Smooth muscle cell (in vitro differentiated cells): ENCODE measurements around the gene AMBRA1. TPM values are rescaled to one million over a fixed set of nuclear protein-coding genes. Genes with fewer than 3 reads are reported as not detected.

Experiments
- DNase-seq: peaks from one replicate; lab custom pipeline; 2025; ENCODE audit not compliant: unreplicated experiment; lab: John Stamatoyannopoulos, UW
- H2AFZ ChIP-seq: fragments of 200-600 bp; sonication (generic); 2 replicates; pipeline ENCODE4 v1.6.0; 2016; ENCODE audit warnings: antibody characterized with exemption, low read depth, mild to moderate bottlenecking
- H3F3A ChIP-seq: fragments of 200-600 bp; sonication (generic); 2 replicates; pipeline ENCODE4 v1.6.0; 2017; ENCODE audit warnings: antibody characterized with exemption, low read depth
- H3K27ac ChIP-seq: fragments of 200-600 bp; sonication (generic); 2 replicates; pipeline ENCODE4 v1.5.1; 2016; ENCODE audit warnings: low read depth, mild to moderate bottlenecking
- H3K27me3 ChIP-seq: fragments of 200-600 bp; sonication (generic); 2 replicates; pipeline ENCODE4 v1.6.1; 2016; ENCODE audit warnings: low read depth, mild to moderate bottlenecking
- H3K36me3 ChIP-seq: fragments of 200-600 bp; sonication (generic); 2 replicates; pipeline ENCODE4 v1.5.1; 2016; ENCODE audit warnings: low read depth
- H3K4me1 ChIP-seq: fragments of 200-600 bp; sonication (generic); 2 replicates; pipeline ENCODE4 v1.5.1; 2016; ENCODE audit warnings: low read depth
- H3K4me2 ChIP-seq: fragments of 200-600 bp; sonication (generic); 2 replicates; pipeline ENCODE4 v1.6.0; 2016; ENCODE audit warnings: mild to moderate bottlenecking
- H3K4me3 ChIP-seq: fragments of 200-600 bp; sonication (generic); 2 replicates; pipeline ENCODE4 v1.5.1; 2016; ENCODE audit warnings: mild to moderate bottlenecking
- H3K79me2 ChIP-seq: fragments of 200-600 bp; sonication (generic); 2 replicates; pipeline ENCODE4 v1.6.0; 2016; ENCODE audit warnings: low read depth, mild to moderate bottlenecking
- H3K9ac ChIP-seq: fragments of 200-600 bp; sonication (generic); 2 replicates; pipeline ENCODE4 v1.6.0; 2016; ENCODE audit warnings: low read depth
- H3K9me3 ChIP-seq: fragments of 200-600 bp; sonication (generic); replicated peaks from 2 replicates; pipeline ENCODE4 v1.5.1; 2016; ENCODE audit warnings: low read depth
- H4K20me1 ChIP-seq: fragments of 200-600 bp; sonication (generic); 2 replicates; pipeline ENCODE4 v1.6.0; 2016; ENCODE audit warnings: low read depth
- CTCF ChIP-seq: fragments of 200-600 bp; sonication (generic); IDR thresholded peaks from 2 replicates; pipeline ENCODE4 v1.5.1; 2017; ENCODE audit warnings: borderline replicate concordance, mild to moderate bottlenecking, antibody characterized with exemption; ENCODE audit not compliant: insufficient read depth, poor library complexity, severe bottlenecking
- WGBS: methylation state at CpG from one replicate; pipeline ENCODE4 v1.1.7; 2016; ENCODE audit warnings: low lambda C conversion rate; 5-methylcytosine and 5-hydroxymethylcytosine counted together
- polyA plus RNA-seq: library from polyadenylated mRNA; unstranded; fragments of >200 nt; fragmentation: Nextera tagmentation; extraction: Ambion mirVana; gene quantifications from 2 replicates; pipeline ENCODE4 v1.2.1, GENCODE V29; 2016
- total RNA-seq: library from RNA; depleted of rRNA; stranded (reverse); fragments of >200 nt; gene quantifications from 2 replicates; pipeline ENCODE4 v1.2.3, GENCODE V29; 2014

Gene AMBRA1
- total and polyA plus RNA-seq, 2 experiments from 2014 or later, result 10.3 to 38.3 TPM

- WGBS, result 95% methylated on average over 7 of the region's 7 CpGs
- H4K20me1 ChIP-seq, result peaks cover 97% of the 10 kb centered on the region
- H2AFZ ChIP-seq, result no peak overlapping the region
- H3F3A ChIP-seq, result no peaks in the 10 kb centered on the region
- H3K9me3 ChIP-seq, result no peaks in the 10 kb centered on the region
- TF ChIP-seq CTCF, result no peak
- H3K27me3 ChIP-seq, result no peaks in the 10 kb centered on the region
- no peak overlapping the region for H3K27ac ChIP-seq
- H3K79me2 ChIP-seq, result peaks cover 91% of the 10 kb centered on the region
- no peak overlapping the region for H3K9ac ChIP-seq
- H3K4me2 ChIP-seq, result no peak overlapping the region
- DNase-seq, result no peak
- no peak overlapping the region for H3K4me3 ChIP-seq
- no peaks in the 10 kb centered on the region for H3K4me1 ChIP-seq
- no peaks in the 10 kb centered on the region for H3K36me3 ChIP-seq
Measured at GRCh38 chr11:46565232-46565840, 28.5 kb downstream of the AMBRA1 start.

DNA sequence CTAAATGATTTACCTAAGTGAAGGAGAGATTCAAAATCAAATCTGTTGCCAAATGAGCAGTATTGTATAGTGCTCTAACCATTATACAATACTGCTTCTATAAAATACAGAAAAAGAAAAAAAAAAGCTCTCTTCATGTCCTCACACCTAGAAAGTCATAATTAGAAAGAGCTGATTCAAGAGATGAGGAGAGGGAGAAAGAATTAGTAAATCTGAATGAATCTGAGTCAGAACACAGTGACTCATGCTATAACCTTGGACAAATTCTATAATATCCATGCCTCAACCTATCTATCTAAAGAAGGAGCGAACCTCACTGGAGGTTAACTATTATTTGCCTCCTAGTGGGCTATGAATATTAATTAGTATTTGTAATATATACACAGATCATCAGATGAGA lies 29.4 kb downstream of the AMBRA1 start:
- peaks cover 97% of the 10 kb centered on the region for H4K20me1 ChIP-seq
- no peak overlapping the region for H3K4me2 ChIP-seq
- no peak for TF ChIP-seq CTCF

GRCh38 chr11:46562527-46562926 lies 31.3 kb downstream of the AMBRA1 start:
- peaks cover 99% of the 10 kb centered on the region for H4K20me1 ChIP-seq
- 87% methylated on average over 5 of the region's 5 CpGs for WGBS

More for the DNA sequence above, 29.4 kb downstream of the AMBRA1 start:
- no peaks in the 10 kb centered on the region for H3K9me3 ChIP-seq
- no peaks in the 10 kb centered on the region for H3K36me3 ChIP-seq
- H3K27me3 ChIP-seq, result no peaks in the 10 kb centered on the region
- DNase-seq, result no peak
- no peak overlapping the region for H3K4me3 ChIP-seq
- H3K9ac ChIP-seq, result no peak overlapping the region
- H3K4me1 ChIP-seq, result no peaks in the 10 kb centered on the region
- 90% methylated on average over 1 of the region's 1 CpG for WGBS
- no peak overlapping the region for H2AFZ ChIP-seq
- H3K79me2 ChIP-seq, result peaks cover 91% of the 10 kb centered on the region
- peak overlapping the region; percentile 16 for H3K27ac ChIP-seq
- no peaks in the 10 kb centered on the region for H3F3A ChIP-seq

More at GRCh38 chr11:46562527-46562926, 31.3 kb downstream of the AMBRA1 start:
- Histone ChIP-seq H3K36me3 (no peaks in the 10 kb centered on the region), H3K9me3 (no peaks in the 10 kb centered on the region), H3K9ac (no peak overlapping the region), H3K27me3 (no peaks in the 10 kb centered on the region), H2AFZ (no peak overlapping the region), H3K79me2 (peaks cover 92% of the 10 kb centered on the region), H3K4me3 (no peak overlapping the region), H3K4me1 (no peaks in the 10 kb centered on the region), H3F3A (no peaks in the 10 kb centered on the region), H3K4me2 (no peak overlapping the region), H3K27ac (no peak overlapping the region)
- no peak for TF ChIP-seq CTCF
- DNase-seq, result no peak
